HepG2 (cell line): ENCODE measurements around the gene PCGF5. TPM values are rescaled to one million over a fixed set of nuclear protein-coding genes. Genes with fewer than 3 reads are reported as not detected.

ENCODE experiments used
- ASH2L ChIP-seq: fragments of 300-600, 200-600 bp; sonication (generic); IDR thresholded peaks from 2 replicates; pipeline ENCODE4 v1.7.0; 2017; ENCODE audit warnings: low read depth, mild to moderate bottlenecking, moderate library complexity, mixed read lengths, low read length; ENCODE audit not compliant: insufficient read length
- HDAC6 ChIP-seq: fragments of 200-600 bp; sonication (generic); IDR thresholded peaks from 2 replicates; pipeline ENCODE4 v1.7.0; 2017; ENCODE audit warnings: mild to moderate bottlenecking, antibody characterized with exemption, low read length, low read depth
- LBX2 ChIP-seq: sonication (generic); formaldehyde crosslinking; IDR thresholded peaks from 2 replicates; pipeline ENCODE4 v1.5.0; 2020; ENCODE audit warnings: missing genetic modification reagents, mild to moderate bottlenecking, borderline replicate concordance
- MXD4 ChIP-seq: IDR thresholded peaks from 2 replicates; pipeline ENCODE4 v1.6.1; 2016; ENCODE audit warnings: mild to moderate bottlenecking, missing biosample characterization, missing genetic modification reagents
- MXI1 ChIP-seq: IDR thresholded peaks from 3 replicates; pipeline ENCODE4 v1.6.1; 2012; ENCODE audit warnings: low read depth, low read length, inconsistent platforms, borderline replicate concordance
- NR0B2 ChIP-seq: sonication (generic); formaldehyde crosslinking; IDR thresholded peaks from 2 replicates; pipeline ENCODE4 v1.4.0; 2020; ENCODE audit warnings: mild to moderate bottlenecking, missing genetic modification reagents
- PBX3 ChIP-seq: sonication (generic); formaldehyde crosslinking; IDR thresholded peaks from 2 replicates; pipeline ENCODE4 v1.8.1; 2023; ENCODE audit warnings: missing genetic modification reagents, inconsistent platforms, borderline replicate concordance
- POGZ ChIP-seq: sonication (generic); formaldehyde crosslinking; IDR thresholded peaks from 2 replicates; pipeline ENCODE4 v1.4.0; 2020; ENCODE audit warnings: mild to moderate bottlenecking, missing genetic modification reagents
- RXRA ChIP-seq: sonication (generic); formaldehyde crosslinking; IDR thresholded peaks from 2 replicates; pipeline ENCODE4 v1.5.1; 2020; ENCODE audit warnings: missing genetic modification reagents
- TEAD2 ChIP-seq: sonication (generic); formaldehyde crosslinking; IDR thresholded peaks from 2 replicates; pipeline ENCODE4 v1.9.0; 2021; ENCODE audit warnings: missing genetic modification reagents
- TFDP1 ChIP-seq: IDR thresholded peaks from 2 replicates; pipeline ENCODE4 v1.6.1; 2016; ENCODE audit warnings: missing compliant biosample characterization, missing genetic modification reagents, borderline replicate concordance
- ZMAT5 ChIP-seq: sonication (generic); formaldehyde crosslinking; IDR thresholded peaks from 2 replicates; pipeline ENCODE4 v1.5.0; 2020; ENCODE audit warnings: mild to moderate bottlenecking, low read depth, missing genetic modification reagents, borderline replicate concordance
- ZNF276 ChIP-seq: sonication (generic); formaldehyde crosslinking; IDR thresholded peaks from 2 replicates; pipeline ENCODE4 v1.4.0; 2020; ENCODE audit warnings: mild to moderate bottlenecking, low read depth, missing genetic modification reagents
- ZNF44 ChIP-seq: sonication (generic); formaldehyde crosslinking; IDR thresholded peaks from 2 replicates; pipeline ENCODE4 v1.5.1; 2020; ENCODE audit warnings: mild to moderate bottlenecking, missing genetic modification reagents
- ZNF558 ChIP-seq: sonication (generic); formaldehyde crosslinking; IDR thresholded peaks from 2 replicates; pipeline ENCODE4 v1.9.0; 2022; ENCODE audit warnings: mild to moderate bottlenecking, missing genetic modification reagents, borderline replicate concordance
- ZNF687 ChIP-seq: sonication (generic); formaldehyde crosslinking; IDR thresholded peaks from 2 replicates; pipeline ENCODE4 v1.5.1; 2020; ENCODE audit warnings: mild to moderate bottlenecking, missing genetic modification reagents, moderate library complexity
- ZNF790 ChIP-seq: sonication (generic); formaldehyde crosslinking; IDR thresholded peaks from 2 replicates; pipeline ENCODE4 v1.8.0; 2022; ENCODE audit warnings: missing genetic modification reagents, mild to moderate bottlenecking, borderline replicate concordance
- polyA plus RNA-seq, 8 experiments: library from polyadenylated mRNA; depleted of rRNA in 3 of 8; stranded (reverse) in 7 of 8; unstranded in 1 of 8; fragments of >200 nt; fragmentation: Illumina TruSeq in 4 of 8; extraction: Trizol in 4 of 8; gene quantifications; 2 replicates each; pipeline versions ENCODE4 v1.2.1 to v1.2.3, GENCODE V29; 2011 to 2016; ENCODE audit warnings: low read depth in 4 of 8, missing spikeins in 1 of 8, mixed read lengths in 1 of 8; ENCODE audit not compliant: insufficient read depth in 1 of 8
- total RNA-seq, 5 experiments: library from RNA; depleted of rRNA; stranded (reverse); fragments of >200 nt; fragmentation: Illumina TruSeq; extraction: Trizol; gene quantifications; 2 replicates each; pipeline ENCODE4 v1.2.3, GENCODE V29; 2016; ENCODE audit warnings: low read depth in 1 of 5

Gene PCGF5
- total and polyA plus RNA-seq, 2 of the 13 experiments (the other 11 are each of a cell fraction or from before 2014, with no cell fraction given), result 61.3 to 138 TPM

- TF ChIP-seq TEAD2 (no peak), HDAC6 (no peak), ZMAT5 (CRISPR knock-in tag) (no peak), MXD4 (no peak), ZNF790 (CRISPR knock-in tag) (no peak; the same call in 1 of the 2 replicates), RXRA (CRISPR knock-in tag) (no peak; the same call in none of the 2 replicates), PBX3 (peak; percentile 63; the same call in 1 of the 2 replicates), POGZ (no peak), TFDP1 (peak; percentile 51; the same call in 1 of the 2 replicates), ZNF687 (peak; percentile 82), ASH2L (peak; percentile 100), ZNF558 (CRISPR knock-in tag) (peak; percentile 83; the same call in 1 of the 2 replicates), LBX2 (no peak), NR0B2 (CRISPR knock-in tag) (no peak), ZNF44 (CRISPR knock-in tag) (no peak), ZNF276 (CRISPR knock-in tag) (no peak), MXI1 (peak; percentile 73; the same call in 1 of the 3 replicates)
These were observed at the start of gene PCGF5 (continued) for GRCh38 chr10:91220194-91220953.
